KOPT-K1 (cell line): ENCODE results near the gene ABCC8.
A peak's percentile ranks its signal among the peaks of the same experiment; 100 is the strongest.

Source experiments
- H3K27ac ChIP-seq: fragments of 200-600 bp; sonication (generic); 2 replicates; pipeline ENCODE4 v1.5.1; 2016; ENCODE audit warnings: antibody characterized with exemption, mild to moderate bottlenecking, low read depth, low read length; ENCODE audit not compliant: poor library complexity, severe bottlenecking
- H3K36me3 ChIP-seq: fragments of 200-600 bp; sonication (generic); 2 replicates; pipeline ENCODE4 v1.5.1; 2017; ENCODE audit warnings: antibody characterized with exemption, mild to moderate bottlenecking, low read length, moderate library complexity; ENCODE audit not compliant: insufficient read depth
- H3K9me3 ChIP-seq: fragments of 200-600 bp; sonication (generic); 2 replicates; pipeline ENCODE4 v1.5.1; 2017; ENCODE audit warnings: antibody characterized with exemption, low read length, mild to moderate bottlenecking; ENCODE audit not compliant: insufficient read depth, poor library complexity, severe bottlenecking

Gene ABCC8

DNA sequence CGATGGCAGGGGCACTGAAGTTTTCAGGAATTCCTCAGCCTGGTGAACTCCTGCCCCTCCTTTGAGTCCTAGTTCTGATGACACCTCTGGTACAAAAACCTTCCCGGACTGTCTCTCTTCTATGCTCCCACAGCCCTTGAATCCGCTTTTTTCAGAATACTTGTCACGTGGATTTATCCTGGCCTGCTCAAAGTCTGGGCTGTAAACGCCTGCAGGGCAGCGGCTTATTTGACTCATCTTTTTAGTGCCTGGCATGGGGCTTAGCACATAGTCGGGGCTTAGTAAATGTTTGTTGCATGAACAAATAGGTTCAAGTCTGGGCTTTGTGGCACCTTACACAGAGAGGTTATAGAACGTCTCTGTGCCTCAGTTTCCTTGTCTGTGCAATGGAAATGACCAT lies 74.8 kb downstream of the ABCC8 start:
- Histone ChIP-seq H3K9me3 (no peaks in the 10 kb centered on the region), H3K27ac (no peak overlapping the region), H3K36me3 (no peaks in the 10 kb centered on the region)

DNA sequence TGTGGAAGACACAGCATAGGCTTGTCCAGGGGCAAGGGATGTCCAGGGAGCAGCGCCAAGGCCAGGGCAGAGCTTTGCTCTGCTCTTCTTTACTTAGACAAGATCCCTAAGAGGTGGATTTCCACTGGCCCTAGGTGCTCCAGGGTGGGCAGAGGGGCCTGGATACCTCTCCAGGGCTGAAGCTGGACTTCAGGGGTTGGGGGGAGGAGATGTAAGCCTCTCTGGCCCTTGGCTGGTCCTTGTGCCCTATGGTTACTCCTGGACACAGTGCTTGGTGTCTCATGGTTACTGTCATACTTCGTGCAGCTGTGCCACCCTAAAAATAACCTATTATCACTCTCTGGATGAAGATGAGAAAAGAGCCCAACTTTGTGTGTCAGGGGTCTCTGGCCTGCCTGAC lies 75.3 kb downstream of the ABCC8 start:
- Histone ChIP-seq H3K9me3 (no peaks in the 10 kb centered on the region), H3K27ac (no peak overlapping the region), H3K36me3 (no peaks in the 10 kb centered on the region)

DNA sequence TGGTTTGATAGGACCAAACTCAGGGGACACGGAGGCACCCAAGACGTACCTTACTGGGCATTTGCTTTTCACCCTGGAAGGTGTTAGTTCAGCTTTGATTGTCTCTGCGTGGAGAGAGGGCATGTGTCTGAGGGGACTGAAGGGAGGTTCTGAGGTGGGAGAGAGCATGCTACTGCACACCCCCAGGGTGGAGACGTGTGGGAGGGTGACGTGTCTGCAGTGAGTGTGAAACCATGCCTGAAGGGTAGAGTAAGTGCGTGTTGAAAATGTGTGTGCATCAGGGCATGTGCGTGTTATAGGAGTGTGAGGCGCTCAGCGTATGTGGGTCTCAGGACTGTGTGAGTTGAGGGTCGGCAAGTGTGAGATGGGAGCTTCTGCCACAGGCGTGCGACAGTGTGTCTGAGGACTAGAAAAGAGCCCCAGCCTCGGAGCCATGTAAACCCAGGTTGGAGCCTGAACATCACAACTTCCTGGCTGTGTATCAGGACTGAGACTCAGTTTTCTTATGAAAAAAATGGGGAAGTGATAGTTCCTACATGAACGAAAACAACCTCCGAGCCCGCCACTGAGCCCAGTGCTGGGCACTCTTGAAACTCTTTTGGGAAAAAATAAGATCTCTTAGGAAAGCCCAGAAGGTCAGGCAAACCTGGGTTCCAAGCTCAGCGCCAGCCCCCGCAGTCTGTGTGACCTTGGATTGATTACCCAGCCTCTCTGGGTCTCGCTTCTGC lies 76.4 kb downstream of the ABCC8 start:
- no peaks in the 10 kb centered on the region for H3K9me3 ChIP-seq
- no peak overlapping the region for H3K27ac ChIP-seq
- no peaks in the 10 kb centered on the region for H3K36me3 ChIP-seq

DNA sequence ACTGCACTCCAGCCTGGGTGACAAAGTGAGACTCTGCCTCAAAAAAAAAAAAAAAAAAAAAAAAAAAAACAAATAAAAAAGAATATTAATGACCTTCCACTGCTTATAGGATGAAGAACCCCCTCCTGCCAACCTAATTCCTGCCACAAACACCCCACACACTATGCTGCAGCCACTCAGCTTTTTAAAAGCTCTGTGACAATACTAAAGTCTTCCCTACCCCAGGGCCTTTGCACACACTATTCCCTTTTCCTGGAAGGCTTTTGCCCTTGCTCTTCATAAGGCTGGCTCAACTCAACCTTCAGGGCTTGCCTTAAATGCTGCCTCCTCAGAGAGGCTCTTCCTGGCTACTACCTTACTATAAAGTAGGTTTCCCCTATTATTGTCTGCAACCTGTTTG lies 77.4 kb downstream of the ABCC8 start:
- Histone ChIP-seq H3K27ac (no peak overlapping the region), H3K9me3 (no peaks in the 10 kb centered on the region), H3K36me3 (no peaks in the 10 kb centered on the region)

DNA sequence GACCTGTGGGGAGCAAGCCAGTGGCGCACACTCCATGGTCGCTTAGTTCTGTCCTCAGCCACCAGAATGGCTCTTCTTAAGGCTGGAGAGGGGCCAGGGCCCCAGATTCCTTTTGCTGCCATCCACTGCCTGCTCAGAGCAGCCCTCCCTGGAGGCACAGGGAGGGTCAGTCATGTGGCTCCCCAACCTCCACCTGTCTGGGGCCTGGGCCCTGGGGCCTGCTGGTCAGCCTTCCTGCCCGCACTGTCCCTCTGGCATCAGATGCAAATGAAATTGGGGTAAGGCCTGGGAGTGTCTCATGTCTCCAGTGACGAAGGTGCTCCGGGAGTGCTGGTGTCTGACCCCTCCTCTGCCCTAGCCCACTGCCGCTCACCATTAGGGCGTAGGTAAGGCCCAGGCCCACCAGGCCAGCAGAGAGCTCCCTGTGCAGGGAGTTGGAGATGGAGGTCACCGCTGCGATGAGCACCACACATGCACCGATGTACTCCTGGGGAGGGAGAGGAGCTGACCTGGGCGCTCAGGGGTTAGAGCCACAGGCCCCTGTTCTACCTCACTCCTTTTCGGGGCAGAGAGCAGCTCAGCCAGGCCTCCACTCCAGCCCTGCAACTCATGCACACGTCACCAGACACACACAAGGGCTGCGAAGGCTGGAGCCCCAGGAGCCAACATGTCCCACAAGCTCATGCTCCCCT lies 79.2 kb downstream of the ABCC8 start:
- Histone ChIP-seq H3K36me3 (no peaks in the 10 kb centered on the region), H3K27ac (no peak overlapping the region), H3K9me3 (no peaks in the 10 kb centered on the region)

DNA sequence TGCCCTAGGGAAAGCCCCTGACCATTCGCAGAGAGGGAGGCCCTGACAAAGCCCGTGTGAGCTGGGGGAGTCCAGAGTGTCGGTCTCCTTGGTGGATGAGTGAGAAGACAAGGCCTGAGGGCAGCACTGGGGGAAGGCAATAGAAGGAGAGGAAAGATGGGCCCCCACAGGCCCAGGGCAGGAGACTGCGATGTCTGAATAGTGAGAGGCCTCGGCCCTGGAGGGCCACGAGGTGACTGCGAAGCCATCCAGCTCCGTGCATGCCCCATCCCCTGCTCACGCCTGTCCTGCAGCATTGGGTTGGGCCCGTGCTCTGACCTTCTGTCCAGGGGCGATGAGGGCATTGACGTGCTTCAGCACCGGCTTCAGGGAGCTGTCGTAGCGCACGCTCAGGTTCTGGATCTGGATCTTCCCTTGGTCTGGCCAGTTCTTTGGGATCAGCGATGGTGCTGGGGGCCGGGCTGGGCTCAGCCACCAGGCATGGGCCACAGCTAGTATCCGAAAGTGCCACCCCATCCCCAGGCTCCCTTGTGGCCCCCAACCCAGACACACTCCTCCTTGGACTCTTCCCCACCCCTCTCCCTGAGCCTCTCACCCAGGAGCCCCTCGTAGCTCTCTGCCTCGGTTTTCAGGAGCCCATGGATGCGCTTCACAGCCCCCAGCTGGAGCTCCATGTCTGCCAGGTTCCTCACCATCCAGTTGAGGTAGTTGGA lies 79.9 kb downstream of the ABCC8 start:
- Histone ChIP-seq H3K9me3 (no peaks in the 10 kb centered on the region), H3K27ac (no peak overlapping the region), H3K36me3 (no peaks in the 10 kb centered on the region)

DNA sequence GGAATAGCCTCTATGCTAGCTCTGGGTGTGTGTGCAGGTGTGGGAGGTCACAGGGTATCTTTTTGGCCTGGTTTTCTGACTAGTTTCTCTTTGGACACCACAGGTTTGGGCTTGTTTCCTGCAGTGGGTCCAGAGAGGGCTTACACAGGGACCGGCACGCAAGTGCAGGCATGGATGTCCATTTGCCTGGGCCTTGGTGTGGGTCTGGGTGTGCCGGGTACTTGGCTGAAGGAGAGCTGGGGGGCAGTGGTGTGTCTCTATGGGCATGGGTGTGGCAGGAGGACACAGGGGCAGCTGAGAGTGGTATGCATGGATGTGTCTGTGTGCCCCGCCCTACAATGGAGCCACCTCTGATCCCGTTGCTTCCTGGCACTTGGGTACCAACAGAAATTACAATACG lies 80.7 kb downstream of the ABCC8 start:
- Histone ChIP-seq H3K36me3 (no peaks in the 10 kb centered on the region), H3K27ac (no peak overlapping the region), H3K9me3 (no peaks in the 10 kb centered on the region)

DNA sequence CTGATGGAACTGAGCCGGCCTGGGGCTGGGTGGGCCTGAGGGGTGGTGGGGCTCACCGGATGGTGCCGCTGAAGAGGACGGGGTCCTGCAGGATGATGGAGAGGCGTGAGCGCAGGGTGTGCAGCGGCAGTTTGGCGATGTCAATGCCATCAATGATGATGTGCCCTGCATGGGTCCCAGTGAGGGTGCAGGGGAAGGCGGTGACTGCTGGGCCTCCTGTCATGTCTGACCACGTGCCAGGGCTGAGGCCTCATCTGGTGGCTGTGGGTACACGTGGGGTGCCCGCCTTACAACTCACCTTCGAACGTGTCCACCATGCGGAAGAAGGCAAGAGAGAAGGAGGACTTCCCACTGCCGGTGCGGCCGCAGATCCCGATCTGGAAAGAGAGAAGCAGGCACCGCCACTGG lies 81.1 kb downstream of the ABCC8 start:
- Histone ChIP-seq H3K9me3 (no peaks in the 10 kb centered on the region), H3K36me3 (no peaks in the 10 kb centered on the region), H3K27ac (no peak overlapping the region)

DNA sequence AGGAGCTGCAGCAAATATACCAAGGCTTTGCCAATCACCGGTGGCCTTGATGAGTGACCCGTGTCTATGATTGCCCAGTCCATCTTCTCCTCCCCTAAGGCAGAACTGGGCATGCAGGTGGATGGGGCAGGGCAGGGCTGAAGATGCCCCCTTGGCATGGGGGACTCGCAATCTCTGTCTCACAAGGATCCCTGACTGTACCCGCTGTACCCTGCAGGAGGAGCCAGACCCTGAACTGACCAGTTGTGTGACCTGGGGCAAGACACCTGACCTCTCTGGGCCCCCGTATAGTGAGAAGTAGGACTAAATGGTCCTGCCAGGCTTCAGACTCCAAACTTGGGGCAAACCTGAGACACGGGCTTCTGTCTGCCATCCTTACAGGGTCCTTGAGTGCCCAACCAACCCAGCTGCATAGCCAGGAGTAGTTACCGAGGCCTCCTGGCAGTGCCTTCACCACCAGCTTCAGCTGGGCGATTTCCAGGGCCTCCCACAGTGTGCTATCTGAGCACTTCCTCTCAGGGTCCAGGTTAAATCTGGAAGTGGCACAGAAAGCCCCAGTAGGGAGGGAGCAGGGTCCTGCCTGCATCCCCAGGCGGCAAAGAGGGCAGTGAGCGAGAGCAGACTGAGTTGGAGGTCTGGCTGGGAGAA lies 81.8 kb downstream of the ABCC8 start:
- Histone ChIP-seq H3K36me3 (no peaks in the 10 kb centered on the region), H3K27ac (no peak overlapping the region), H3K9me3 (no peaks in the 10 kb centered on the region)

DNA sequence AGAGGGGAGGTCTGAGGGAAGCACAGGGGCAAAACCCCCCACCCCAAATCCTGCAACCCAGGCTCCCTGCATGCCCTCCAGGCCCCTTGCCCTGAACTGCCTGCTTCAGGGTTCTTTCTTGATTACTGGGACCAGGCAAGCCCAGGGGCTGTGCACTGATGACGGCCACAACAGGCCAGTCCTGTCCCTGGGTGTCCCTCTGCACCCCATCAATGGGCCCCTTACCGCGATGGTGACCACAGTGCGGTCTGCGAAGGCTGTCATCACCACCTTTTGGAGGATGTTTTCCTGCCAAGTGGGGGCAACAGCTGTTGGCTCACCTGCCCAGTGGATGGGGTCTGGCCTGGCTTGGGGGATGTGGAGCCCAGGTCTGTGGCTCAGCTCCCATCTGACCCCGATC lies 83.2 kb downstream of the ABCC8 start:
- no peak overlapping the region for H3K27ac ChIP-seq
- H3K36me3 ChIP-seq, result no peaks in the 10 kb centered on the region
- H3K9me3 ChIP-seq, result no peaks in the 10 kb centered on the region

DNA sequence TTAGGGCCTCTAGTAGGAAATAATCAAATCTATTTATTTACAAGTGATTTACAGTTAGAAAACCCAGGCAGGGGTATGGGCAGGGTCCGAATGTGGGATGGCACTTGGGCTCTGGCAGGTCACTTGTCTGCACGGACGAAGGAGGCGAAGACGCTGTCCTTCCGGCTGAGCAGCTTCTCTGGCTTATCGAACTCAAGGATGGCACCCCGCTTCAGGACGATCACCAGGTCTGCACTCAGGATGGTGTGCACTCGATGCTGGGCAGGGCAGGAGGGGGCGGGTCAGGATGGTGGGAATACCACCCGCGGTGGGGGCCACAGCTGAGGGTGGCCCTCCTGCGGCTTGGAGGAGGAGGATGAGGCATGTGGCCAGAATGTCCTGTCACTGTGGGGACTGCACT lies 83.8 kb downstream of the ABCC8 start:
- H3K27ac ChIP-seq, result no peak overlapping the region

DNA sequence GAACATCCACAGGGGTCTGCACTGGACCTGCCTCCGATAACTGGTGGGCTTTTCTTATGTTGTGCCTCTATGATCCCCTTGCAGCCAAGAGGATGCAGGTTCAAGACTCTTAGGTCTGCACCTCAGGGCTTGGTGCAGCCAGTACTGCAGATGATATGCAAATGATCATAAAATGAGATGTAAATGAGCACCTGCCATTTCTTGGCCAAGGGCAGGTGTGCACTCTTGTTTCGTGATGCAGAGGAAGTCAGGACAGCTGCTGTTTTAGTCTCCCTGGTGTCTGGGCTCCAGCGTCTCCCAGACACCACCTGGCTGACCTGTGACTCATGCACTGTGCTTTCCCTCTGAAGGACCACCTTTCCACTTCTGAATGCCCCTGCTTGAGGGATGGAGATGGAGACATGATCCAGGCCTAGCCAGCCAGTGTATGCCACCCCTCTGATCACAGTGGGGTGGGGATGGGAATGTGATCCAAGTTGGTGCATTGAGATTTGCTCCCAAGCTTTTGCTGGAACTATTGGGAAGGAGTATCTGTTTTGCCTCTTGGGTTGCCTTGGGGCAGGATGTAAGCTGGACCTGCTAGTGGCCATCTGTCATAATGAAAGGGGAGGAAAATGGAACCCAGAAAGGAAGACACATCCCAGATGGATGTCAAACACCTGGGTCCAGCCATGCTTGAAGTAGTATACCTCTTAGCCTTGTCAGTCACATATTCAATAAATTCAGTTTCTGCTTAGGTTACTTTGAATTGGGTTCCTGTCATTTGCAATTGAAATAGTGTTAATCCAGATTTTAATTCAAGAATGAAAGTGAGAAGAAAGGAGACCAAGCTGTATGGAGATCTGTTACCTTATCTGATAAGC lies 84.9 kb downstream of the ABCC8 start:
- Histone ChIP-seq H3K27ac (no peak overlapping the region), H3K9me3 (no peaks in the 10 kb centered on the region), H3K36me3 (peaks cover 9% of the 10 kb centered on the region; the same call in 1 of the 2 replicates)

More for the DNA sequence above, 83.8 kb downstream of the ABCC8 start:
- no peaks in the 10 kb centered on the region for H3K36me3 ChIP-seq
- no peaks in the 10 kb centered on the region for H3K9me3 ChIP-seq

DNA sequence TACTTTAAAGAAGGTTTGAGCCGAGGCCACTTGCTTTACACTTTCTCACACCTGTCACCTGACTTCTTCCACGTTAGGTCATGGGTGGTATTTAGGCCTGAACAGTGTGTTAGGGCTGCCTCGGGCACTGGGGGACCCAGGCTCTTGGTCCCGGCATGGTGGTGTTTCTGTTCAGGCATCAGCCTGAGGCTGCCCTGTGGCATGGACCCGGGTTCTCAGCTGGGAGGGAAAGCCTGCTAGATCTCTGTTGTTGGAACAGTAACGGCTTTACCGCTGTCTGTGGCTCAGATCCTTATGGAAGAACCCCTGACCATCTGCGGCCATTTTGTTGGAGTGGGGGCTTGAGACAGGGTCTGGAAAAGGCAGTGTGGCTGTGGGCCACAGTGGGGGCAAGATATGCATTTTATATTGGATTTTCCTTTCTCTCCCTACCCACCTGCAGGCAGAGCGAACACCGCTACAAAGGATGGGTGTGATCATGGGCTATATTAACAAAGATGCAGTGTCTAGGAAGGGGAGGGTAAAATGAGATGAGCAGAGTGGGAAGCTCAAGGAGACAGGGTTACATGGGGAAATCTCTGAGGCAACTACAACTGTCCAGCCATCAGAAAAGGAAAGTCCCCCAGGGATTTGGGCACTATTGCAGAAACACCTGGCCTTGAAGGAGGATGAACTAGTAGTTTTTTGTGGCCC lies 86.5 kb downstream of the ABCC8 start:
- peak overlapping the region; percentile 77 for H3K27ac ChIP-seq

More for the DNA sequence above, 86.5 kb downstream of the ABCC8 start:
- Histone ChIP-seq H3K9me3 (no peaks in the 10 kb centered on the region), H3K36me3 (peaks cover 22% of the 10 kb centered on the region; the same call in 1 of the 2 replicates)
